AG04450 (cell line): ENCODE data around the gene SIPA1L3. TPM values are rescaled to one million over a fixed set of nuclear protein-coding genes. Genes with fewer than 3 reads are reported as not detected.

ENCODE experiments used
- CTCF ChIA-PET: fragments of 300-600, 350-600 bp; formaldehyde crosslinking; extraction: SDS; loops from one replicate; lab custom pipeline; 2022; ENCODE audit warnings: antibody characterized with exemption, inconsistent platforms; lab: Charles Lee
- POLR2A ChIA-PET: fragments of 350-600 bp; formaldehyde crosslinking; extraction: SDS; loops from one replicate; lab custom pipeline; 2021; ENCODE audit warnings: antibody characterized with exemption, inconsistent platforms; lab: Yijun Ruan, JAX
- DNase-seq: peaks from one replicate; pipeline ENCODE4 v3.0.0-alpha.2; 2011; ENCODE audit warnings: low read depth, low spot score
- H3K27ac ChIP-seq: one replicate; pipeline ENCODE4 v1.5.1; 2012; ENCODE audit warnings: low read depth, low read length, control low read depth
- H3K27me3 ChIP-seq: one replicate; pipeline ENCODE4 v1.6.0; 2012; ENCODE audit warnings: low read length; ENCODE audit not compliant: control insufficient read depth, insufficient read depth
- H3K4me3 ChIP-seq: 2 replicates; pipeline ENCODE4 v1.5.1; 2011; ENCODE audit warnings: mild to moderate bottlenecking, low read depth, low read length, control low read depth
- H3K9me3 ChIP-seq: 2 replicates; pipeline ENCODE4 v1.5.1; 2012; ENCODE audit warnings: low read length; ENCODE audit not compliant: control insufficient read depth, insufficient read depth
- CTCF ChIP-seq: IDR thresholded peaks from 2 replicates; pipeline ENCODE4 v1.5.1; 2011; ENCODE audit warnings: low read depth, low read length, control low read depth, inconsistent platforms
- polyA plus RNA-seq: library from polyadenylated mRNA; depleted of rRNA; stranded (reverse); fragments of >200 nt; gene quantifications from 2 replicates; pipeline ENCODE4 v1.2.3, GENCODE V29; 2011

SIPA1L3 gene
- polyA plus RNA-seq, 1 experiment = 4.9 TPM

GRCh38 chr19:37986048-37986750, 79.2 kb downstream of the SIPA1L3 start:
- Histone ChIP-seq H3K9me3 (no peaks in the 10 kb centered on the region), H3K27ac (no peak overlapping the region), H3K4me3 (no peak overlapping the region), H3K27me3 (no peaks in the 10 kb centered on the region)
- no peak for DNase-seq
- CTCF ChIA-PET = interaction anchor here (0.5 to 0.9 kb wide), 2 partner anchors 62 to 451 kb away, joined by 3 to 4 read pairs; no protein-coding TSS in a partner anchor
- POLR2A ChIA-PET = no interaction called here
- TF ChIP-seq CTCF = no peak

- peak; percentile 12; the same call in 1 of the 2 replicates for TF ChIP-seq CTCF
- H3K27ac ChIP-seq = no peak overlapping the region
- no peak for DNase-seq
- H3K9me3 ChIP-seq = no peaks in the 10 kb centered on the region
- H3K4me3 ChIP-seq = no peak overlapping the region
- POLR2A ChIA-PET = no interaction called here
- CTCF ChIA-PET = interaction anchor here (0.7 to 0.9 kb wide), 2 partner anchors 25 to 64 kb away, joined by 3 to 4 read pairs; no protein-coding TSS in a partner anchor
- no peaks in the 10 kb centered on the region for H3K27me3 ChIP-seq
Observed at GRCh38 chr19:37987356-37988332, 80.6 kb downstream of the SIPA1L3 start.

GRCh38 chr19:37988758-37989635, 82.0 kb downstream of the SIPA1L3 start:
- no peak overlapping the region for H3K4me3 ChIP-seq
- no peak for DNase-seq
- ChIA-PET POLR2A (interaction anchor here (0.6 to 0.7 kb wide), 2 partner anchors 23 to 26 kb away, joined by 6 to 7 read pairs; no protein-coding TSS in a partner anchor), CTCF (no interaction called here)
- H3K27me3 ChIP-seq = no peaks in the 10 kb centered on the region
- no peak for TF ChIP-seq CTCF
- no peaks in the 10 kb centered on the region for H3K9me3 ChIP-seq
- H3K27ac ChIP-seq = no peak overlapping the region

GRCh38 chr19:37989855-37990254, 82.8 kb downstream of the SIPA1L3 start:
- ChIA-PET POLR2A (no interaction called here), CTCF (interaction anchor here (0.7 kb wide), 1 partner anchor 943 kb away, joined by 3 read pairs; no protein-coding TSS in a partner anchor)
- Histone ChIP-seq H3K9me3 (peaks cover 2% of the 10 kb centered on the region; the same call in 1 of the 2 replicates), H3K27ac (no peak overlapping the region), H3K4me3 (no peak overlapping the region), H3K27me3 (no peaks in the 10 kb centered on the region)
- TF ChIP-seq CTCF = no peak
- no peak for DNase-seq
